Measurements from ENCODE around the gene PIF1.
A peak's percentile ranks its signal among the peaks of the same experiment; 100 is the strongest.
"Not testable (repeated sequence)": the region's sequence is repeated elsewhere in the genome, so short reads cannot be mapped to it uniquely, and the experiment has no call there.

Gene PIF1

DNA sequence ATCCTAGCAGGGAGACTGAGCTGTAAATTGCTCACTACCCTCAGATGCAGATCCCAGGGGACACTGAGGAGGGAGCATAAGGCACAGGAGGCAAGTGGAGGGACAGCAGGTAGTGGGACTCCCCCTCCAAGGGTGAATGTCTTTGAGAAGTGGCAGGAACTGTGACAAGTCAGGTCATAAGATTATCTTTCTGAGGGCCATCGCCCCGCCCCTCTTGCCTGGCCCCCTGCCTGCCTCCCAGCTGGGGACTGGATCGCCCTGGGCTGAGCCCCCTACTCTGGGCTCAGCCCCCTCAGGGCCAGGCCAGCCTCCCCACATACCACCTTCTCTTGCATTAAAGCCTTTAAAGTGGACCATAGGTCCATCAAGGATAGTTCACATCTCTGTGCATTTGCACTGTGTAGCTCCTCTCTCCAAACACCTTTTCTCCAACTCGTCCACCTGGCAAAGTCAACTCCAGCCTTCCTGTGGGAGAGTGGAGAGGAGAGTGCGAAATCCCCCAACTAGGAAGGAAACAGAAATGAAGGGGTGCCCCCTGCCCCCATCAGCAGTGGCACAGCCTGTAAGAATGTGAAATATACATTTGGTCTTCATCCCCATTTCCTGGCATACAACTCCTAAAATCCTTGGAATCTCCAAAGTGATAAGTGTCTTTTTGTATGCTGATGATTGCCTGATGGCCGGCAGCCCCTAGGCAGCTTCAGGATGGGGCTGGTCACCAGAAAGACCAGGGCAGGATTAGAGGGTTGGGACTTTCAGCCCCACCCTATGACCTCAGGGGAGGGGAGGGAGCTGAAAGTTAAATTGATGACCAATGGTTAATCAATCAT is 14.7 kb downstream of the PIF1 start:
- no peak for DNase-seq

DNA sequence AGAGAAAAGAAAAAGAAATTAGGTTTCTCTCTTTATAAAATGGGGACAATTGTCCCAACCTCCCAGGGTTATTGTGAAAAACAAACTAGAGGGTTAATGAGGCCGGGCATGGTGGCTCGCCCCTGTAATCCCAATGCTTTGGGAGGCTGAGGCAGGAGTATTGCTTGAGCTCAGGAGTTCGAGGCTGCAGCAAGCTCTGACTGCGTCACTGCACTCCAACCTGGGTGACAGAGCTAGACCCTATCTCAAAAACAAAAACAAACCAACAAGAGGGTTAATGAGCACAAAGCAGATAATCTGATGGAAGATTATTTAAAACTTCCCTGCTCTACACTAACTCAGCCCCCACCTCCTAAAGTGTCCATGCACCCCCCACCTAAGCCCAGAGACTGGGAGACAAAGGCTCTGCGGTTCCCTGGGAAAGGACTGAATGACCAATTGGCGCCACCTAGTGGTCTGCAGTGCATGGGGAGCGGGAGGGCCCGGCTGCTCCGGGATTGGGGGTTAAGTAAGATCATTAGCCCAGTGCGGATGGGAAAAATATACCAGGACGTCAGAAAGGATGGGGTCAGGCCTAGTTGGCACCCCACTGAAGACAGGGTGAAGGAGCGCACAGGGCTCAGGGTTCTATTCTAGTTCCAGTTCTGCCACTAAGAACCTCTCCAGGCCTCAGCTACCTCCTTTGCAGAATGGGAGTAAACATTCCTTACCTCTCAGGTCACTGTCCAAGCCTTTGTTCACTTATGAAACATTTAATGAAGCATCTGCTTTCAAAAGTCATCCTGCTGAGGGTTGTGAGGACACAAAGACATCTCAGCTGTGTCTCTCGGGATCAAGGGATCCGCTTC is 15.6 kb downstream of the PIF1 start:
- DNase-seq = peak in 50 of 56 donors; percentile 7 to 87 (median 49)

DNA sequence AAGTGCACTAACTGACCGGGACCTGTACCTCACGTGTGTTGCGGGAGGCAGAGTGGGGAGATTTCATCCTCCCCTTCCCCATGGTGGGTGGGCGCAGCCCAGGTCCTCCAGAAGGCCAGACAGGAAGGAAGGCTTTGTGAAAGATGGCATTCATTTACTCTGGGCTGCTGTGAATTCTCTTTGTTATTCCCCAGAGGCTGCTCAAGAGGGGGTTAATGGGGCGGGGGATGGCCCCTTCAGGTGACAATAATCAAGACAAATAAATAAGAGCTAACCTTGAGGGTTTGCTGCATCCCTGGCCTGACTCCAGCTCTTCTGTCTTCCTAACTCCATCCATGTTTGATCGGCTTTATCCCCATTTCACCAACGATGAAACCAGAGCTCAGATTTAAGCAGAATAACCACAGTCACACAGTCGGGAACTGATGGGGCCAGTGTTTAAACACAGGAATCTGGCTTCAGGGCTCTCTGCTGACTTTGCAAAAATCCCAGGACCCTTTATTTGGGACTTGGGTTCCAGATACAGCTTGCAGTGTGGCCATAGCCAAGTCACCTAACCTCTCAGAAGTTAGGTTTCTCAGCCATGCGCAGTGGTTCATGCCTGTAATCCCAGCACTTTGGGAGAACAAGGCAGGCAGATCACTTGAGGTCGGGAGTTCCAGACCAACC is 16.5 kb downstream of the PIF1 start:
- DNase-seq = no peak

DNA sequence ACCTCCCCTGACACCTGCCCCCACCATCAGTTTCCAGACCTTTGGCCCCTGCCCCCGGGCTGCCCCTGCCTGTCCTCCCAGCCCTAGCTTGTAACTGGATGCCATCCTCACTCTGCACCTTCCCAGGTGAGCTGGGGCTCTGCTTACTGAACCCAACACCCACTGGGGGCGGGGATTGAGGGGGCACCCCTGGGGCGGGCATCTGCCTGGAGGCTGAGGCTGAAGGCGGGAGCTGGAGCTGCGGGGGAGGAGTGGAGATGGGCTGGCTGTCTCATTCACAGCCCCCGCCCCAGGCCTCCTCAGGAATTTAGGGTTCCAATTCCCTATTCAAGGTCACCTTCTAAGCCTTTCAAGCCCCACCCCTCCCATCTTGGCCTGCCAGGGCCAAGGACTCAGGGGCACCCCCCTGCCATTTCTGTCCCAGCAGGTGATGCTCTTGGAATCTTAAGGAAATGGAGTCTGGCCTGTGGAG is 17.7 kb downstream of the PIF1 start:
- no peak for DNase-seq

DNA sequence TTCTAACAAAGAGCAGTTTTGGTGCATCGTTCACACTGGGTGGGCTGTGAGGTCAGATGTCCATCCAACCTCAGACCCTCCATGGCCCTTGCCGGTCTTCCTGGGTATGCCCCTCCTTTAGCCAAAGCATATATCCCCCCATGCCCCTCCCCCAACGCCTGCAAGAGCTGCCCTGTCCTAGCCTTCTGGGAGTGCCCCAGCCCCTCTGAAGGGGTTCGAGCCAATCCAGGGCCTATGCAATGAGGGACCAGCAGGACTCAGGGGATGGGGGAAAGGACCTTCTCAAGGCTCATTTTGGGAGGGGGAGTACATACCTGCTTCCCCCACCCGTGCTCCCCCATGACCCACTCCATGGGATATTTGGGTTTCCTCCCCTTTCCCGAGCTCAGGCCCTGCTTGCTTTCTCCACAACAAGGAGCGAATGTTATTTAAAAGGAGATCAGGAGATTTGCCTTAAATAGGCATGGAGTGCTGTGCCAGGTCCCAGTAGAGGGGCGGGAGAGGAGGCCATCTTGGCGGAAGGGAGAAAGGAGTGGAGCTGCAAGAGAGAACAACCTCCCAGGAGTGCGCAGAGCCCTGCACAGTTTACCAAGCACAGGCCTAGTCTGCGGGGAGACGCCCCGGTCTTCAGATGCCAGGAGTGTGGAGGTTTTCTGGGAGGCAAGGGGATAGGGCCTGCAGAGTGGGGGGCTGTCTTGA is 18.2 kb downstream of the PIF1 start:
- DNase-seq = no peak

DNA sequence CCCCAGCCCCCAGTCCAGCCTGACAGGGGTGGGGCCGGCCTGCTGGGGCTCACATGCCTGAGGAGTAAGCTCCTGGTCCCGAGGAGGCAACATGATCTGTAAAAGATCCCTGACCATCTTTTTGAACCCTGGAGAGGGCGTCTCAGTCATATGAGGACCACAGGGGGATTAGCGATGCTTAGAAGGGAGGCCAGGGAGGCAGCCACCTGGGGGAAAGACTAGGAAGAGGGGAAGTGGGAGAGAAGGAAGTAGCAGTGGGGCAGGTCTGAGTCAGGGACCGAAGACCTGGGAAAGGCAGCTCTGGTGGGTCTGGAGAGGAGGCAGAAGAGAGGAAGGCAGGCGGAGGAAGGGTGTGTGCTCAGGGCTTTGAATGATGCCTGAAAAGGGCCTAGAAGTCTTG is 18.9 kb downstream of the PIF1 start:
- DNase-seq = no peak

DNA sequence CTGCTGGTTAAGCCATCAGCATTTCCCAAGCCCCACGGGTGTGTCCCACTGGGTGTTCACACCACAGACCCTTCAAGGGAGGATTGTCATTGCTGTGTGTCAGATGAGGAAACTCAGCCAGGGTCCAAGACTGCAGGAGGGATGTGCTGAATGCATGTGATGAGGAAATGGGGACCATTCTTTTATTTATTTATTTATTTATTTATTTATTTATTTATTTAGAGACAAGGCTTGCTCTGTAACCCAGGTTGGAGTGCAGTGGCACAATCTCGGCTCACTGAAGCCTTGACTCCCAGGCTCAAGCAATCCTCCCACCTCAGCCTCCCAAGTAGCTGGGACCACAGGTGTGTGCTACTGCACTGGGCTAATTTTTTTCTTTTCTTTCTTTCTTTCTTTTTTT is 20.8 kb downstream of the PIF1 start:
- no peak for DNase-seq

DNA sequence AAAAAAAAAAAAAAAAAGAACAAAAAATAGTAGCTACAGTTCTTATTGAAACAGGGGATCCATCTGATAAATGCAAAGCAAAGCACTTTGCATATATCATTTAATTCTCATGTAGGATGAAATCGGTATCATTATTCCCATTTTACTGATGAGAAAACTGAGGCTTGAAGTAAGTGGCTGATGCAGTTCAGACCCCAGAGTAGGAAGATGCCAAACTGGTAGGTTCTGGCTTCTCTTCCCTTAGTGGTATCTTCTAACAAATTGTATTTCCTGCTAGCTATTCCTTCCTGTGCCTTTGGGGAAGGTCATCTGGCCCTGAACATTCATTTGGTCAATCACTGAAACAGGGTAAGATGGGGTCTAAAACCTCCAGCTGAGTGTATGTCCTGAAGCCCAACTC is 21.9 kb downstream of the PIF1 start:
- DNase-seq = no peak

DNA sequence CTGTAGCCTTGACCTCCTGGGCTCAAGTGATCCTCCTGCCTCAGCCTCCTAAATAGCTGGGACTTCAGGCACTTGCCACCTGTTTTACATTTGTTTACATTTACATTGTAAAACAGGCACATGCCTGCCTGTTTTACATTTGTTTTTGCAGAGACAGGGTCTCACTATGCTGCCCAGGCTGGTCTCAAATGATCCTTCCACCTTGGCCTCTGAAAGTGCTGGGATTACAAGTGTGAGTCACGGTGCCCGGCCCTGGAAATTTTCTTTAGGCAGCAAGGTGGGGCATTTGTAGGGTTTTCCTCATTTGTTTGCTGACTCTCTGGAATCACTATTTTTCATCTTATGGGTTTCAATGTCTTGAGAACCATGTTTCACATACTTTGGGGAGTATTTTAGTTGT is 25.0 kb downstream of the PIF1 start:
- no peak for DNase-seq

DNA sequence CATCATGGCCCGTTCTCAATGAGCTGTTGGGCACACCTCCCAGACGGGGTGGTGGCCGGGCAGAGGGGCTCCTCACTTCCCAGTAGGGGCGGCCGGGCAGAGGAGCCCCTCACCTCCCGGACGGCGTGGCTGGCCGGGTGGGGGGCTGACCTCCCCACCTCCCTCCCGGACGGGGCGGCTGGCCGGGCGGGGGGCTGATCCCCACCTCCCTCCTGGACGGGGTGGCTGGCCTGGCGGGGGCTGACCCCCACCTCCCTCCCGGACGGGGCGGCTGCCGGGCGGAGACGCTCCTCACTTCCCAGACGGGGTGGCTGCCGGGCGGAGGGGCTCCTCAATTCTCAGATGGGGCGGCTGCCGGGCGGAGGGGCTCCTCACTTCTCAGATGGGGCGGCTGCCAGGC is 26.5 kb downstream of the PIF1 start:
- DNase-seq = not testable (repeated sequence)

DNA sequence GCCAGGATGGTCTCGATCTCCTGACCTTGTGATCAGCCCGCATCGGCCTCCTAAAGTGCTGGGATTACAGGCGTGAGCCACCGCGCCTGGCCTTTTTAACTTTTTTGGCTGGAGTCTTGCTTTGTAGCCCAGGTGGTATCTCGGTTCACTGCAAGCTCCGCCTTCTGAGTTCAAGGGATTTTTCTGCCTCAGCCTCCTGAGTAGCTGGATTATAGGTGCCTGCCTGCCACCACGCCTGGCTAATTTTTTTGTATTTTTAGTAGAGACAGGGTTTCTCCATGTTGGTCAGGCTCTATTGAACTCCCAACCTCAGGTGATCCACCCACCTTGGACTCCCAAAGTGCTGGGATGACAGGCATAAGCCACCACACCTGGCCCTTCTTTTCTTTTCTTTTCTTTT is 29.5 kb downstream of the PIF1 start:
- not testable (repeated sequence) for DNase-seq

DNA sequence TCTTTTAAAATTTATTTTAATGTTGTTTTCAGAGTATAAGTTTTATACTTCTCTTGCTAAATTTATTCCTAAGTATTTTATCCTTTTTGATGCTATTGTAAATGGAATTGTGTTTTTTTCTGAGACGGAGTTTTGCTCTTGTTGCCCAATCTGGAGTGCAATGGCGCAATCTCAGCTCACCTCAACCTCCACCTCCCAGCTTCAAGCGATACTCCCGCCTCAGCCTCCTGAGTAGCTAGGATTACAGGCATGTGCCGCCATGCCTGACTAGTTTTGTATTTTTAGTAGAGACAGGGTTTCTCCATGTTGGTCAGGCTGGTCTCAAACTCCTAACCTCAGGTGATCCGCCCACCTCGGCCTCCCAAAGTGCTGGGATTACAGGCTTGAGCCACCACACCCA is 30.1 kb downstream of the PIF1 start:
- not testable (repeated sequence) for DNase-seq

DNA sequence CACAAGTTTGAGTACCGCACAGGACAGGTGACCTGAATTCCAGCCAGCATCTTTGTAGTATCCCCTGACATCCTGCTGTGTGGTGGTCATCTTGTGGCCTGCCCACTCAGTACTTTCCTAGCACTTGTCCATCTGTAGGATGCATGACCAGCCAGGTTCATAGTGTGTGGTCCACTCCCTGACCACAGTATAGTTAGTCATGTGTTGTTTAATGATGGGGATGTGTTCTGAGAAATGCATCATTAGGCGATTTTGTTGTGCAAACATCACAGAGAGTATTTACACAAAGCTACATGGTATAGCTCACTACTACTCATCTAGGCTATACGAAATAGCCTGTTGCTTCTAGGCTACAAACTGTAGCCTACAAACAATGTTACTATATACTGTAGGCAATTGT is 33.2 kb downstream of the PIF1 start:
- DNase-seq = no peak

DNA sequence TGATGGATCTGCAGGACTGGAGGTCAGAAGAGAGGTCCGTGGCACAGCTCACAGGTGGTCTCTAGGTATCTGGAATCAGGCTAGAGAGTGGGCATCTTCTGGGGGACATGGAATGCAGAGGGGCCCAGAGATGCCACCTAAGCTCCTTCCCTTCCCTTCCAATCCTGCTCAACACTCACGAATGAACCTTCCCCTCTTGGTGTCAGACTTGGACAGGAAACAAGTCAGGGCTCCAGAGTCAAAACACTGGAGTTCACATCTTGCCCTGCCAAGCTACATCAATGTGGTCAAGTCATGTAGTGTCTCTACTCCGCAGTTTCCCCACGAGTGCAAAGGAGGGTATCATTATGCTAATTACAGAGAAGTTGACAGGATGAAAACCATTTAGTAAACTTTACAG is 34.0 kb downstream of the PIF1 start:
- DNase-seq = no peak

DNA sequence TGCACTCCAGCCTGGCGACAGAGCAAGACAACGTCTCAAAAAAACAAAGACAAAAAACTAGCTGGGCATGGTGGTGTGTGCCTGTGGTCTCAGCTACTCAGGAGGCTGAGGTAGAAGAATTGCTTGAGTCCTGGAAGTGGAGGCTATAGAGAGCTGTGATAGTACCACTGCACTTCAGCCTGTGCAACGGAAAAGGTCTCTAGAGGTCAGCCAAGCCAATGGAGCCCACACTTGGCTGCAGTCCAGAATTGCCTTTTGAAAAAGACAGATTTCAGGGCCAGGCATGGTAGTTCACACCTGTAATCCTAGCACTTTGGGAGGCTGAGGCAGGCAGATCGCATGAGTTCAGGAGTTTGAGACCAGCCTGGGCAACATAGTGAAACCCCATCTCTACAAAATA is 41.7 kb downstream of the PIF1 start:
- DNase-seq = no peak

DNA sequence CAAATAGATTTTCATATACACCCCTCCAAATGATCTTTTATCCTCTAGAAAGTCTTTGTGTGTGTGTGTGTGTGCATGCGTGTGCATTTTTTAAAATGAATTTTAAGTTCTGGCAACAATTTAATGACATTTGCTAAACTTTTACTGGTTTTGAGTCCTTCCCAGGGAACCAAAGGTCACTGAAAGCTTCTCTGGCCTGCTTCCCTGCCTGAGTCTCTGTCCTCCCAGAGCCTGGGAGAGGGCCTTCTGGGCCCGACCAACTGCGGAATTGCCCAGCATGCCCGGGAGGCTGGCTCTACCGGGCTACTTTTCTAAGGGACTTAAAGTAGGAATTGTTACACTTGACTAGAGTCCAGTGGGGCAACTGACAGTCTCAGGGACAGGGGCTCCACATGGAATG is 42.7 kb downstream of the PIF1 start:
- DNase-seq = no peak

DNA sequence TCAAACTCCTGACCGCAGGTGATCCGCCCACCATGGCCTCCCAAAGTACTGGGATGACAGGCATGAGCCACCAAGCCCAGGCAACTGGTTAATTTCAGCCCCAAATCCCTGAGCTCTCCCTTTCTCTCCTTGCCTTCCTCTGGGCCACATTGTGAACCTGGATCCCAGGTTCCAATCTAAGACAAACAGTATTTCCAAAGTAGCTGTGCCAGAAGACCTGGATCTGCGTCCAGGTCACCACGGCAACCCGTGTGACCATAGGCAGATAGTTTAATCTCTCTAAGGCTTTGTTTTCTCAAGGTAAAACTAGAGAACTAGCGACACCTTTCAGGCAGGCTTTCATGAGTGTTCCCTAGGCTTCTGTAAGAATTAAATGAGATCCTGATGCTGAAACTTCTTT is 44.1 kb downstream of the PIF1 start:
- DNase-seq = no peak

DNA sequence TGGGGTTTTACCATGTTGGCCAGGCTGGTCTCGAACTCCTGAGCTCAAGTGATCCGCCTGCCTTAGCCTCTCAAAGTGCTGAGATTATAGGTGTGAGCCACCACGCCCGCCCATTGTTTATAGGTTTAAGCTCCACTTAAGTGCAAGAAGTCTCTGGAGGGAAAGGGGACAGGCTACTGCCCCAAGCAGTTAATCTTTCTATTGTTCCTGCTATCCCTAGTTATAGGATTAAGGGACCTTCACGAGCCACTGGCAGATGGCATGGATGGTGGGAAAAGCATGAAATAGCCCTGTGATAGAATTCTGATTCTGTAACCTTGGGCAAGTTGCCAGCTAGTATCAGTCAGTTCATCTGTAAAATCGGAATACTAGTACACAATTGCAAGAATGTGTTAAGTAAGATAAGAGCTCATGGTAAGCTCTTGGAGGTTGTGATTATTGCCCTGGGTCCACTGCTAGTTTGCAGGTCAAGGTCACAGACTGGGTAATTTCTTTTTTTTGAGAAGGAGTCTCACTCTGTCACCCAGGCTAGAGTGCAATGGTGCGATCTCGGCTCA is 44.8 kb downstream of the PIF1 start:
- no peak for DNase-seq

DNA sequence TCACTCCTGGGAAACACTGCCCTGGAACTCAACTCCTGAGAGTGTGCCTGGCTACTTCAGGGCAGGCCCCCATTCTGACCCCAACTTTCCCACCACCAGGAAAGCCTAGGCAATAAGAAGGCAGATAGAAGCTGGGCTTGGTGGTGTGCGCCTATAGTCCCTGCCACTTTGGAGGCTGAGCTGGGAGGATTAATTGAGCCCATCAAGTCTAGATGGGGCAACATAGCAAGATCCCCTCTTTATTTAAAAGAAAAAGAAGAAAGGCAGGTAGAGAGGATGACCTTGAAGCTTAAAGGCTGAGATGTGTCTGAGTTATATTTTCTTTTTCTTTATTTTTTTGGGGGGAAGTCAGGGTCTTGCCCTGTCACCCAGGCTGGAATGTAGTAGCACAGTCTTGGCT is 45.8 kb downstream of the PIF1 start:
- DNase-seq = no peak

DNA sequence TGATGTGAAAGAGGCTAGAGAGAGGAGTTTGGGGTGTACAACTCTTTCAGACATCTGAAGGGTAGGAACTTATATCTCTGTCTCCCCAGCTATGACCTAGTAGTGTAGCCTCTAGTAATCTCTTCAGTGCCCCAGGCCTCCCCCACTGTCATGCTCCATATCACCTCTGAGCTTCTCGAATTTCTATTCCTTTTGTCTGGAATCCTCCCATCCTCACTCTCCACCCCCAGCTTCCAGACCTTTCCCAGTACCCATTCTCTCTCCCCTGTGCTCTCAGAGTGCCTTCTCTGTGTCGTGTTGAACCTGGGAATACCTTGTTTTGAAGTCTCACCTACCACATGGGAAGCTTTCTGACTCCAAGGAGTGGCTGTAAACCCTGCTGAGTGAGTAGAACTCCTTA is 46.4 kb downstream of the PIF1 start:
- DNase-seq = no peak

DNA sequence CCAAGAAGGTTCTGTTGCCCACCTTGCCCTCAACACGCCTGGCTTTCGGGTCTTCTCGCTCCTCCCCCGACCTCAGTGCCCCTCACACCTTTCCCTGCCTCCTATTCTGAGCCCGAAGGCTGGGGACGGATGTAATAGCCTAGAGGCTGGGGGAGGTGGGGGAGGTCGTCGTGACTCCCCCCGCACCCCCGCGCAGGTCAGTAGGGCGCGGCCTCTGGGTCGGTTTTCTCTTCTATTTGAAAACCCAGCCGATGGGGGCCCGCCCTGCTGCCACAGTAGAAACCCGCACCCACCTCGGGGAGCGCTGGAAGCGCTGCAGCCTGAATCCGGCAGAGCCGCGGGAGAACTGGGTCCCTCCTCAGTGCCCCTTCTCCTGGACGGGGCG is 49.1 kb downstream of the PIF1 start:
- no peak for DNase-seq

All from nucleus accumbens (tissue), 56 donors.